ENCODE data around the gene RAD23A. TPM values are rescaled to one million over a fixed set of nuclear protein-coding genes. Genes with fewer than 3 reads are reported as not detected.

The RAD23A gene
- total and polyA plus RNA-seq, 10 of the 15 experiments (the other 5 are each of a cell fraction or from before 2014, with no cell fraction given): 8.8 to 198 (median 119) TPM

DNA sequence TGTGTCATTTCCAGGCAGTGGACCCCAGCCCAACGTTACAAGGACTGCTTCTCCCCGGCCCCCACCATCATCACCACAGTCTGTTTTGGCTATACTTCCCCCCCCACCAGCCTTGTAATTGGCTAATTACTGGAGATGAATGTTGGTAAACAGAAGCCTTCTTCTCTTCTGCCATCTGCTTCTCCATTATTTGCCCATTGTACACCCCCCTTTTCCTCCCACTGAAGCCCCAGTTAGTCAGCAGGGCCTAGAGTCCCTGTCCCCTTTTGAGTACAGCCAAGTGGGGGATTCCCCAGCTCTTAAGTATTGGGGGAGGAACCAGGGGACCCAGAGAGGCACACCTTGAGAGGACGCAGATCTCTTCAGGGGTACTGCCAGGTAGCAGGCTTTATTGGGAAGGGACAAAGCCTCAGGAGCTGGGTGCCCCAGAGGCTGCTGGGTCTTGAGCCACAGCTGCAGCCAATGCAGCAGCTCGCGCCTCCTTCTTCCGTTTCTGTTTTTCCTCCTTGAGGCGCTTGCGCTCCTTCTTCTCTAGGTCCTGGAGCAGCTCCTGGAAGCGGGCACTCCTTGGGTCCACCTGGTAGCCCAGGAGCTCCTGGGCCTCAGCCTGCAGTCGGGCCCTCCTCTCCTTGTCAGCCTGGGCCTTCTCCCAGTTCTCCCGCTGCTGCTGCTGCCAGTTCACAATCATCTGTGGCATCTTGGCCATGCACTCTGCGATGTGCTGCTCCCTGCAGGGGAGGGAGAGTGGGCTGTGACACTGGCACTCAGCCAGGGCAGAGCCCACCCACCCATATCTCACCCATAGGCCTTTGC, 8.3 kb downstream of the RAD23A start (continued):
- no peak for TF ChIP-seq ZNF217 (IDR thresholded peaks at IDR 0.05)
- TF ChIP-seq RBBP5 (conservative IDR thresholded peaks at IDR 0.05): no peak
- no peak for TF ChIP-seq ZBED1 (IDR thresholded peaks at IDR 0.05; ENCODE audit: borderline replicate concordance)
- no peak for TF ChIP-seq EGR1 (IDR thresholded peaks at IDR 0.05; ENCODE audit: borderline replicate concordance in 1 of 2, low read depth in 2 of 2, low read length in 2 of 2)
- TF ChIP-seq IKZF2 (IDR thresholded peaks at IDR 0.05): no peak
- TF ChIP-seq SREBF2 (IDR thresholded peaks at IDR 0.05; ENCODE audit: low read length): no peak
- TF ChIP-seq, protein P1, sequence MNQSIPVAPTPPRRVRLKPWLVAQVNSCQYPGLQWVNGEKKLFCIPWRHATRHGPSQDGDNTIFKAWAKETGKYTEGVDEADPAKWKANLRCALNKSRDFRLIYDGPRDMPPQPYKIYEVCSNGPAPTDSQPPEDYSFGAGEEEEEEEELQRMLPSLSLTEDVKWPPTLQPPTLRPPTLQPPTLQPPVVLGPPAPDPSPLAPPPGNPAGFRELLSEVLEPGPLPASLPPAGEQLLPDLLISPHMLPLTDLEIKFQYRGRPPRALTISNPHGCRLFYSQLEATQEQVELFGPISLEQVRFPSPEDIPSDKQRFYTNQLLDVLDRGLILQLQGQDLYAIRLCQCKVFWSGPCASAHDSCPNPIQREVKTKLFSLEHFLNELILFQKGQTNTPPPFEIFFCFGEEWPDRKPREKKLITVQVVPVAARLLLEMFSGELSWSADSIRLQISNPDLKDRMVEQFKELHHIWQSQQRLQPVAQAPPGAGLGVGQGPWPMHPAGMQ (IDR thresholded peaks at IDR 0.05; ENCODE audit: borderline replicate concordance): no peak
- TF ChIP-seq TCF7 (IDR thresholded peaks at IDR 0.05; ENCODE audit: borderline replicate concordance): no peak
- no peak for TF ChIP-seq HDAC2 (IDR thresholded peaks at IDR 0.05)
- no peak for TF ChIP-seq WRNIP1 (IDR thresholded peaks at IDR 0.05; ENCODE audit: borderline replicate concordance, low read depth, low read length)
- no peak for TF ChIP-seq TBL1XR1 (IDR thresholded peaks at IDR 0.05; ENCODE audit: low read depth, low read length)
- TF ChIP-seq CEBPB (IDR thresholded peaks at IDR 0.05; ENCODE audit: borderline replicate concordance in 1 of 2, low read depth in 2 of 2, low read length in 2 of 2): no peak

DNA sequence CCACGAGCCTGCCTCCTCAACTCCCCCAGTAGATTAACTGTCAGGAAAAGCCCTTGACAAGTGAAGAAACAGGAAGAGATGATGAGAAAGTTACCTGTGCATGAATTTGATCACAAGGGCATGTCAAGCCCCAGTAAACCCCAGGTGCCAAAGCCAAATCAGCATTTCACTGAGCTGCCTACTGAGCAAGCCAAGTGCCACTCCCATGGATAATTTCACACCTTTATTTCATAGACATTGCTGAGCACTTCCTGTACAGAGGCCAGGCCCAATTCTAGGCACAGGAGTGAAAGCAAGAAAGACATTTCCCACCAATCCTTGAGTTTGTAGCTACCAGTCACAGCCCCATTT, 8.9 kb downstream of the RAD23A start:
- 5% methylated on average over 1 of the region's 1 CpG for WGBS (ENCODE audit: insufficient coverage, insufficient replicate concordance, low lambda C conversion rate, missing lambda C conversion rate)
- POLR2A ChIA-PET: interaction anchor here (1.0 to 2.4 kb wide), 2 partner anchors 8 to 17 kb away, joined by 3 to 11 read pairs; partner anchors contain the start of genes CALR and RAD23A
- ATAC-seq (no peak), FAIRE-seq (no peak), DNase-seq (ENCODE audit: low read depth, low spot score) (no peak)
- Histone ChIP-seq H3K4me2 (ENCODE audit: control insufficient read depth, insufficient read depth) (peak overlapping the region; percentile 38; the same call in 1 of the 2 replicates), H3K9me3 (replicated peaks; ENCODE audit: control insufficient read depth, insufficient read depth, low read length) (no peaks in the 10 kb centered on the region), H3K27me3 (replicated peaks in 1 of 2; ENCODE audit: control insufficient read depth in 2 of 2, insufficient read depth in 2 of 2, low read length in 1 of 2) (no peaks in the 10 kb centered on the region), H3K27ac (ENCODE audit: control insufficient read depth, insufficient read depth) (no peak overlapping the region), H3K36me3 (ENCODE audit: control insufficient read depth in 2 of 2, insufficient read depth in 2 of 2, low read length in 1 of 2) (peaks cover 13 to 14% of the 10 kb centered on the region in 2 experiments; a peak in 3 of 4 replicates), H2AFZ (ENCODE audit: control insufficient read depth, low read depth, low read length) (no peak overlapping the region), H4K20me1 (ENCODE audit: control insufficient read depth, insufficient read depth) (no peaks in the 10 kb centered on the region), H3K9ac (ENCODE audit: control insufficient read depth, insufficient read depth, low read length) (no peak overlapping the region), H3K4me1 (ENCODE audit: control insufficient read depth, insufficient read depth, low read length) (peaks cover 11% of the 10 kb centered on the region), H3K79me2 (ENCODE audit: control insufficient read depth, insufficient read depth, low read length) (peaks cover 32% of the 10 kb centered on the region), H3K4me3 (no peak overlapping the region)
- SMC1A ChIA-PET (ENCODE audit: uncharacterized antibody, unreplicated experiment): interaction anchor here (0.7 to 2.5 kb wide), 6 partner anchors 11 to 76 kb away, joined by 3 to 9 read pairs (median 4); partner anchors contain the start of gene CALR
- RAD21 ChIA-PET (ENCODE audit: unreplicated experiment): interaction anchor here (0.5 to 2.3 kb wide), 3 partner anchors 10 to 23 kb away, joined by 3 to 9 read pairs (median 7); no protein-coding TSS in a partner anchor
- in situ Hi-C loops (cut with MboI): no loop called here
- intact Hi-C loops (cut with micrococcal nuclease; ENCODE audit: unreplicated experiment): no loop called here
- CTCF ChIA-PET: interaction anchor here (1.3 to 4.6 kb wide), 2 partner anchors 11 to 69 kb away, joined by 3 to 40 read pairs; no protein-coding TSS in a partner anchor
- BruUV-seq (replicated peaks): TSS peak; percentile 65
- TF ChIP-seq, protein P2, sequence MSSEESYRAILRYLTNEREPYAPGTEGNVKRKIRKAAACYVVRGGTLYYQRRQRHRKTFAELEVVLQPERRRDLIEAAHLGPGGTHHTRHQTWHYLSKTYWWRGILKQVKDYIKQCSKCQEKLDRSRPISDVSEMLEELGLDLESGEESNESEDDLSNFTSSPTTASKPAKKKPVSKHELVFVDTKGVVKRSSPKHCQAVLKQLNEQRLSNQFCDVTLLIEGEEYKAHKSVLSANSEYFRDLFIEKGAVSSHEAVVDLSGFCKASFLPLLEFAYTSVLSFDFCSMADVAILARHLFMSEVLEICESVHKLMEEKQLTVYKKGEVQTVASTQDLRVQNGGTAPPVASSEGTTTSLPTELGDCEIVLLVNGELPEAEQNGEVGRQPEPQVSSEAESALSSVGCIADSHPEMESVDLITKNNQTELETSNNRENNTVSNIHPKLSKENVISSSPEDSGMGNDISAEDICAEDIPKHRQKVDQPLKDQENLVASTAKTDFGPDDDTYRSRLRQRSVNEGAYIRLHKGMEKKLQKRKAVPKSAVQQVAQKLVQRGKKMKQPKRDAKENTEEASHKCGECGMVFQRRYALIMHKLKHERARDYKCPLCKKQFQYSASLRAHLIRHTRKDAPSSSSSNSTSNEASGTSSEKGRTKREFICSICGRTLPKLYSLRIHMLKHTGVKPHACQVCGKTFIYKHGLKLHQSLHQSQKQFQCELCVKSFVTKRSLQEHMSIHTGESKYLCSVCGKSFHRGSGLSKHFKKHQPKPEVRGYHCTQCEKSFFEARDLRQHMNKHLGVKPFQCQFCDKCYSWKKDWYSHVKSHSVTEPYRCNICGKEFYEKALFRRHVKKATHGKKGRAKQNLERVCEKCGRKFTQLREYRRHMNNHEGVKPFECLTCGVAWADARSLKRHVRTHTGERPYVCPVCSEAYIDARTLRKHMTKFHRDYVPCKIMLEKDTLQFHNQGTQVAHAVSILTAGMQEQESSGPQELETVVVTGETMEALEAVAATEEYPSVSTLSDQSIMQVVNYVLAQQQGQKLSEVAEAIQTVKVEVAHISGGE (CRISPR knock-in tag; IDR thresholded peaks at IDR 0.05): no peak
- TF ChIP-seq, protein P3, sequence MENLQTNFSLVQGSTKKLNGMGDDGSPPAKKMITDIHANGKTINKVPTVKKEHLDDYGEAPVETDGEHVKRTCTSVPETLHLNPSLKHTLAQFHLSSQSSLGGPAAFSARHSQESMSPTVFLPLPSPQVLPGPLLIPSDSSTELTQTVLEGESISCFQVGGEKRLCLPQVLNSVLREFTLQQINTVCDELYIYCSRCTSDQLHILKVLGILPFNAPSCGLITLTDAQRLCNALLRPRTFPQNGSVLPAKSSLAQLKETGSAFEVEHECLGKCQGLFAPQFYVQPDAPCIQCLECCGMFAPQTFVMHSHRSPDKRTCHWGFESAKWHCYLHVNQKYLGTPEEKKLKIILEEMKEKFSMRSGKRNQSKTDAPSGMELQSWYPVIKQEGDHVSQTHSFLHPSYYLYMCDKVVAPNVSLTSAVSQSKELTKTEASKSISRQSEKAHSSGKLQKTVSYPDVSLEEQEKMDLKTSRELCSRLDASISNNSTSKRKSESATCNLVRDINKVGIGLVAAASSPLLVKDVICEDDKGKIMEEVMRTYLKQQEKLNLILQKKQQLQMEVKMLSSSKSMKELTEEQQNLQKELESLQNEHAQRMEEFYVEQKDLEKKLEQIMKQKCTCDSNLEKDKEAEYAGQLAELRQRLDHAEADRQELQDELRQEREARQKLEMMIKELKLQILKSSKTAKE (IDR thresholded peaks at IDR 0.05; ENCODE audit: low read depth, poor library complexity, severe bottlenecking): no peak
- TF ChIP-seq ATF7 (IDR thresholded peaks at IDR 0.05; ENCODE audit: low read depth) (no peak), BMI1 (IDR thresholded peaks at IDR 0.05; ENCODE audit: borderline replicate concordance) (no peak)

All from GM12878 (cell line).